Measurements from ENCODE around the gene AFAP1L2.

Gene AFAP1L2

GRCh38 chr10:114384181-114384580, 20.1 kb downstream of the AFAP1L2 start:
- H3K4me3 ChIP-seq (ENCODE audit: low read length) = no peak overlapping the region
- H3K79me2 ChIP-seq (ENCODE audit: low read length) = no peaks in the 10 kb centered on the region
- H4K20me1 ChIP-seq (ENCODE audit: insufficient read depth, low read length) = no peaks in the 10 kb centered on the region
- H3K4me1 ChIP-seq (ENCODE audit: low read length) = no peaks in the 10 kb centered on the region
- H2AFZ ChIP-seq (ENCODE audit: low read depth, low read length) = no peak overlapping the region
- H3K27me3 ChIP-seq (ENCODE audit: low read depth, low read length) = peaks cover 8% of the 10 kb centered on the region; the same call in 1 of the 2 replicates
- no peaks in the 10 kb centered on the region for H3K36me3 ChIP-seq (replicated peaks; ENCODE audit: low read depth, low read length)
- H3K9ac ChIP-seq (ENCODE audit: low read length) = no peak overlapping the region
- H3K9me3 ChIP-seq (ENCODE audit: insufficient read depth, low read length) = no peaks in the 10 kb centered on the region
- H3K4me2 ChIP-seq (ENCODE audit: low read length) = no peak overlapping the region
- no peak overlapping the region for H3K27ac ChIP-seq (ENCODE audit: low read length)
- TF ChIP-seq CTCF (IDR thresholded peaks at IDR 0.05; ENCODE audit: low read depth, low read length) = no peak
- no peak for TF ChIP-seq EZH2phosphoT487 (IDR thresholded peaks at IDR 0.05; ENCODE audit: low read depth)

GRCh38 chr10:114380797-114381196, 23.5 kb downstream of the AFAP1L2 start:
- no peaks in the 10 kb centered on the region for H3K79me2 ChIP-seq (ENCODE audit: low read length)
- no peak overlapping the region for H3K4me3 ChIP-seq (ENCODE audit: low read length)
- no peak overlapping the region for H3K9ac ChIP-seq (ENCODE audit: low read length)
- peaks cover 5% of the 10 kb centered on the region; the same call in 1 of the 2 replicates for H3K27me3 ChIP-seq (ENCODE audit: low read depth, low read length)
- H4K20me1 ChIP-seq (ENCODE audit: insufficient read depth, low read length) = no peaks in the 10 kb centered on the region
- no peaks in the 10 kb centered on the region for H3K9me3 ChIP-seq (ENCODE audit: insufficient read depth, low read length)
- no peak overlapping the region for H3K27ac ChIP-seq (ENCODE audit: low read length)
- TF ChIP-seq EZH2phosphoT487 (IDR thresholded peaks at IDR 0.05; ENCODE audit: low read depth) (no peak), CTCF (IDR thresholded peaks at IDR 0.05; ENCODE audit: low read depth, low read length) (no peak)
- no peaks in the 10 kb centered on the region for H3K36me3 ChIP-seq (replicated peaks; ENCODE audit: low read depth, low read length)
- no peaks in the 10 kb centered on the region for H3K4me1 ChIP-seq (ENCODE audit: low read length)
- no peak overlapping the region for H2AFZ ChIP-seq (ENCODE audit: low read depth, low read length)
- no peak overlapping the region for H3K4me2 ChIP-seq (ENCODE audit: low read length)

GRCh38 chr10:114380060-114380459, 24.2 kb downstream of the AFAP1L2 start:
- Histone ChIP-seq H3K27me3 (ENCODE audit: low read depth, low read length) (peaks cover 5% of the 10 kb centered on the region; the same call in 1 of the 2 replicates), H3K79me2 (ENCODE audit: low read length) (no peaks in the 10 kb centered on the region), H2AFZ (ENCODE audit: low read depth, low read length) (no peak overlapping the region), H3K4me1 (ENCODE audit: low read length) (no peaks in the 10 kb centered on the region), H4K20me1 (ENCODE audit: insufficient read depth, low read length) (no peaks in the 10 kb centered on the region), H3K4me3 (ENCODE audit: low read length) (no peak overlapping the region), H3K27ac (ENCODE audit: low read length) (no peak overlapping the region), H3K9me3 (ENCODE audit: insufficient read depth, low read length) (no peaks in the 10 kb centered on the region), H3K9ac (ENCODE audit: low read length) (no peak overlapping the region), H3K4me2 (ENCODE audit: low read length) (no peak overlapping the region), H3K36me3 (replicated peaks; ENCODE audit: low read depth, low read length) (no peaks in the 10 kb centered on the region)
- TF ChIP-seq CTCF (IDR thresholded peaks at IDR 0.05; ENCODE audit: low read depth, low read length) = no peak
- TF ChIP-seq EZH2phosphoT487 (IDR thresholded peaks at IDR 0.05; ENCODE audit: low read depth) = no peak

GRCh38 chr10:114379631-114380041, 24.7 kb downstream of the AFAP1L2 start:
- TF ChIP-seq CTCF (IDR thresholded peaks at IDR 0.05; ENCODE audit: low read depth, low read length) = no peak
- Histone ChIP-seq H3K27me3 (ENCODE audit: low read depth, low read length) (peaks cover 5% of the 10 kb centered on the region; the same call in 1 of the 2 replicates), H3K4me1 (ENCODE audit: low read length) (no peaks in the 10 kb centered on the region), H3K36me3 (replicated peaks; ENCODE audit: low read depth, low read length) (no peaks in the 10 kb centered on the region), H4K20me1 (ENCODE audit: insufficient read depth, low read length) (no peaks in the 10 kb centered on the region), H2AFZ (ENCODE audit: low read depth, low read length) (no peak overlapping the region), H3K79me2 (ENCODE audit: low read length) (no peaks in the 10 kb centered on the region), H3K4me2 (ENCODE audit: low read length) (no peak overlapping the region), H3K9me3 (ENCODE audit: insufficient read depth, low read length) (no peaks in the 10 kb centered on the region), H3K4me3 (ENCODE audit: low read length) (no peak overlapping the region), H3K9ac (ENCODE audit: low read length) (no peak overlapping the region), H3K27ac (ENCODE audit: low read length) (no peak overlapping the region)
